KMS-11 (cell line): ENCODE measurements around the gene CATSPERE.

Source experiments
- H2AFZ ChIP-seq: fragments of 200-600 bp; sonication (generic); 2 replicates; pipeline ENCODE4 v1.6.1; 2016; ENCODE audit warnings: antibody characterized with exemption, mixed run types, low read depth
- H3K27ac ChIP-seq: fragments of 200-600 bp; sonication (generic); 2 replicates; pipeline ENCODE4 v1.6.1; 2016; ENCODE audit warnings: mild to moderate bottlenecking, mixed run types
- H3K27me3 ChIP-seq: fragments of 200-600 bp; sonication (generic); 2 replicates; pipeline ENCODE4 v1.6.1; 2017; ENCODE audit warnings: mild to moderate bottlenecking, low read depth, mixed run types, moderate library complexity; ENCODE audit not compliant: insufficient read depth
- H3K36me3 ChIP-seq: fragments of 200-600 bp; sonication (generic); 2 replicates; pipeline ENCODE4 v1.6.1; 2017; ENCODE audit warnings: mild to moderate bottlenecking, mixed run types; ENCODE audit not compliant: insufficient read depth
- H3K4me1 ChIP-seq: fragments of 200-600 bp; sonication (generic); 2 replicates; pipeline ENCODE4 v1.6.1; 2016; ENCODE audit warnings: mild to moderate bottlenecking, low read depth, mixed run types; ENCODE audit not compliant: poor library complexity, severe bottlenecking
- H3K4me2 ChIP-seq: fragments of 200-600 bp; sonication (generic); 2 replicates; pipeline ENCODE4 v1.7.0; 2016; ENCODE audit warnings: mild to moderate bottlenecking, mixed run types
- H3K4me3 ChIP-seq: fragments of 200-600 bp; sonication (generic); IDR thresholded peaks from 2 replicates; pipeline ENCODE4 v1.6.1; 2017; ENCODE audit warnings: low read depth, low read length, mixed read lengths; ENCODE audit not compliant: insufficient read depth
- H3K79me2 ChIP-seq: fragments of 200-600 bp; sonication (generic); 2 replicates; pipeline ENCODE4 v1.6.1; 2016; ENCODE audit warnings: low read depth, mixed run types; ENCODE audit not compliant: insufficient read depth
- H3K9ac ChIP-seq: fragments of 200-600 bp; sonication (generic); 2 replicates; pipeline ENCODE4 v1.6.1; 2016; ENCODE audit warnings: mild to moderate bottlenecking, mixed run types
- H4K20me1 ChIP-seq: fragments of 200-600 bp; sonication (generic); 2 replicates; pipeline ENCODE4 v1.6.1; 2016; ENCODE audit warnings: mild to moderate bottlenecking, mixed run types; ENCODE audit not compliant: insufficient read depth
- TF ChIP-seq, protein P1 (sequence below): fragments of 200-600 bp; sonication (generic); conservative IDR thresholded peaks from 2 replicates; pipeline ENCODE4 v1.6.1; 2017; ENCODE audit warnings: low read depth, mild to moderate bottlenecking, antibody characterized with exemption, low read length, moderate library complexity, mixed read lengths

CATSPERE gene

DNA sequence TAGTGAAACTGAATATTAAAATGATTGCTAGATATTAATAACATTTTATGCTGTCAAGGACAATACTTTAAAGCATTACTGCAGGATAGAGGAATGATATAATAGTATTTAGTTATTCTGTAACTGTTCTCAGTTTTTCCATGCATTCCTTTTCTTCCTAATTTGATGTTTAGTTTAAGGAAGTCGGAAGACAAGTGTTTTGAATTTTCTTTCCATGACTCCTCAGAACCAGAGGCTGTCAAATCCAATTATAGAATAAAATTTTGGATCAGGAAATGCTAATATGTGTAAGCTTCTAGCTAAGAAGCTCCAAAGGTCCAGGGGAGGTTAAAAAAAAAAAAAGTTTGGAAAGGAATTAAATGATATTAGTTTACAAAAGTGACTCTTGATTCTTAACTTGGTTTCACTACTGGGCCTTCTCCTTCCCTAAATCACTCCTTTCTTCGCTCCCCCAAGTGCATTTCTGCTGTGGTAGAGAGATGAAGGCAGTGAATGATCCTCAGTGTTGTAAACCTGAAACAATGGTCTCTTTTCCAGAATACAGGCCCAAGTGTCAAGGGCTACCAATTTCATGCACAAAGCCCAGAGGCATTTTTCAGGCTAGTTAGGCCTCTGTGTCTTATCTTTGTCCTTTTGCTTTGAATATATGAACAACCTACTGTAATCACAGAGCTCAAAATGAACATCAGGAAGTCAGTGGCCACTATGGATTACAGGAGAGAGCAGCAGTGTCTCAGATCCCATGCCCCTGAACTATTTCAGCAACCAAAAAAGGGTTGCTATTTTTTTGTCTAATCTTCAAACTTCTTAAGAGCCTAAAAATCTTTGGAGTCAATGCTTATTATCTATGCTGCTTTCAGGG is 15.5 kb upstream of the CATSPERE start:
- Histone ChIP-seq H4K20me1 (peaks cover 14% of the 10 kb centered on the region), H3K36me3 (peaks cover 5% of the 10 kb centered on the region; the same call in 1 of the 2 replicates), H3K27ac (no peak overlapping the region), H2AFZ (no peak overlapping the region), H3K27me3 (no peaks in the 10 kb centered on the region), H3K4me2 (no peak overlapping the region), H3K9ac (no peak overlapping the region), H3K79me2 (peaks cover 95% of the 10 kb centered on the region), H3K4me1 (peaks cover 34% of the 10 kb centered on the region), H3K4me3 (no peak overlapping the region)
- TF ChIP-seq, protein P1, sequence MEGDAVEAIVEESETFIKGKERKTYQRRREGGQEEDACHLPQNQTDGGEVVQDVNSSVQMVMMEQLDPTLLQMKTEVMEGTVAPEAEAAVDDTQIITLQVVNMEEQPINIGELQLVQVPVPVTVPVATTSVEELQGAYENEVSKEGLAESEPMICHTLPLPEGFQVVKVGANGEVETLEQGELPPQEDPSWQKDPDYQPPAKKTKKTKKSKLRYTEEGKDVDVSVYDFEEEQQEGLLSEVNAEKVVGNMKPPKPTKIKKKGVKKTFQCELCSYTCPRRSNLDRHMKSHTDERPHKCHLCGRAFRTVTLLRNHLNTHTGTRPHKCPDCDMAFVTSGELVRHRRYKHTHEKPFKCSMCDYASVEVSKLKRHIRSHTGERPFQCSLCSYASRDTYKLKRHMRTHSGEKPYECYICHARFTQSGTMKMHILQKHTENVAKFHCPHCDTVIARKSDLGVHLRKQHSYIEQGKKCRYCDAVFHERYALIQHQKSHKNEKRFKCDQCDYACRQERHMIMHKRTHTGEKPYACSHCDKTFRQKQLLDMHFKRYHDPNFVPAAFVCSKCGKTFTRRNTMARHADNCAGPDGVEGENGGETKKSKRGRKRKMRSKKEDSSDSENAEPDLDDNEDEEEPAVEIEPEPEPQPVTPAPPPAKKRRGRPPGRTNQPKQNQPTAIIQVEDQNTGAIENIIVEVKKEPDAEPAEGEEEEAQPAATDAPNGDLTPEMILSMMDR, result no peak

DNA sequence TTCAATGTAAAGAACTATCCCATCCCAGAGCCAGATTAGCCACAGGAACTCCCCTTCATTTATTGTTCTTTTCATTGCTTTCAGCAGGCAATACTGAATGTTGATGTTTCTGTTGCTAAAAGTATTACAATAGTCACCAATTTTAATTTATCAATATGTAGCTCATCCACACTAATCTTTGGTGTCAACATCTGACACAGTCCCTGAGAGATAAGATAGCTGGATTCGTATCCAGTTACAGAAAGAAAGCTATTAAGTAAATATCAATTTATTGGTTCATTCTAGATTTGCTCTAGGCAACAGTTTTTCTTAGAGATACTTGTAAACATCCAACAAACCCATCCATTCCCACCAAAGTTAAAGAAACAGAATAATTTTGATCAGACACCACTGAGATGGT is 14.0 kb upstream of the CATSPERE start:
- Histone ChIP-seq H3K4me2 (no peak overlapping the region), H3K79me2 (peaks cover 91% of the 10 kb centered on the region), H3K36me3 (peaks cover 5% of the 10 kb centered on the region; the same call in 1 of the 2 replicates), H3K4me3 (no peak overlapping the region), H3K27ac (no peak overlapping the region), H3K9ac (no peak overlapping the region), H4K20me1 (peaks cover 14% of the 10 kb centered on the region), H3K27me3 (no peaks in the 10 kb centered on the region), H3K4me1 (peaks cover 34% of the 10 kb centered on the region), H2AFZ (no peak overlapping the region)
- TF ChIP-seq, protein P1, result no peak

DNA sequence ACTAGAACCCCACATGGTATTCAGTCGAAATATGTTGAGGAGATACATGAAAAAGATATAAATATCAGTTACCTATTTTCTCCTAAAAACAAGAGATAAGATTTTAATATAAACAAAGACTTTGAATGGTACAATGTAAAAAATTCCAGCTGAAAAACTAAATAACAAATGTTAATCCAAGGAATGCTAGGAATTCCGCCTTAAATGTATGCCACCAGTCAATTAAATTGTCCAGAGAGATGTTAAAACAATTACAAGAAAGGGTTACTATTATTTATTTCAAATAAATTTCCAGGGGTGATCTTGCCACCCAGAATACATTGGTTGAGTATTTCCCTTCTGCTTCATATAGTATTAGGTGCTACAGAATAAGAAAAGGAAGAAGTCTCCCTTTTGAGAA is 13.5 kb upstream of the CATSPERE start:
- Histone ChIP-seq H3K4me3 (no peak overlapping the region), H3K79me2 (peaks cover 86% of the 10 kb centered on the region), H3K9ac (no peak overlapping the region), H3K4me2 (peak overlapping the region; percentile 1; the same call in 1 of the 2 replicates), H3K36me3 (peaks cover 5% of the 10 kb centered on the region; the same call in 1 of the 2 replicates), H3K27me3 (no peaks in the 10 kb centered on the region), H3K27ac (no peak overlapping the region), H3K4me1 (peaks cover 37% of the 10 kb centered on the region), H4K20me1 (peaks cover 14% of the 10 kb centered on the region), H2AFZ (no peak overlapping the region)
- TF ChIP-seq, protein P1, result no peak

DNA sequence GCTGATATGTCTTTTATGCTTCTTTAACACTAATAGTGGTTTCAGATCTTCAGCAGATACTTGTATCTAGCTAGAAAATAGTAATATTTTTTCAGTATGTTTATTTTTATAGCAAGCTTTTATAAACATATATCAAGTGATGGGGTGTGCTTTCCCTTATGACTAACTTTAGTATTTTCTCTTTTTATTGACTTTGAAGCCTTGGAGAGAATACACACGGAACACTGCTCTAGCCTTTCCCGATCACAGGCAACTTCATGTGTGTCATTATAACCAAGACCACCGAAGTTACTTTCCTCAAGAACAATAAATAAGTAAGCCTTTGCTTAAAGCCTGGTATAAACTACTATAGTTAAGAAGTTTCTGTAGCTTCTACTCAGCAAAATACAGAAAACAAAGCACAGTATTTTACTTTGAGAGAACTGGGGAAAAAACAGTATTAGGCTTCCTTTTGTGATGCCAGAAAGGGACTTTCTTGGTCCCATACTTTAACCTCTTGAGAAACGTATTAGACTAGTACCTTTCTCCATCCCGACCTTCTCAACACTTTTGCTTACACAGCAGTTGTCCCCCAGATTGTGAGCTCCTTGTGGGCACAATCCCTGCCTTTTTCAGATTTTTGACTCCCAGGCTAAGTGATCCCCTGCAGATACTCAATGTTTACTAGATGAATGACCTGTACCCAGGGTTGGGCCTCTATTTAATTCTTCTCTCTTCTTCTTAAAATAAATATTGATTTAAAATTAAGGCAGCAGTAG is 12.6 kb upstream of the CATSPERE start:
- Histone ChIP-seq H3K9ac (no peak overlapping the region), H3K36me3 (peaks cover 5% of the 10 kb centered on the region; the same call in 1 of the 2 replicates), H3K4me2 (peak overlapping the region; percentile 76; the same call in 1 of the 2 replicates), H3K27me3 (no peaks in the 10 kb centered on the region), H3K4me1 (peaks cover 41% of the 10 kb centered on the region), H2AFZ (no peak overlapping the region), H3K4me3 (no peak overlapping the region), H3K79me2 (peaks cover 77% of the 10 kb centered on the region), H3K27ac (no peak overlapping the region), H4K20me1 (peaks cover 8% of the 10 kb centered on the region)
- TF ChIP-seq, protein P1, result no peak
